ENCODE data around the gene GLI1.

The GLI1 gene

DNA sequence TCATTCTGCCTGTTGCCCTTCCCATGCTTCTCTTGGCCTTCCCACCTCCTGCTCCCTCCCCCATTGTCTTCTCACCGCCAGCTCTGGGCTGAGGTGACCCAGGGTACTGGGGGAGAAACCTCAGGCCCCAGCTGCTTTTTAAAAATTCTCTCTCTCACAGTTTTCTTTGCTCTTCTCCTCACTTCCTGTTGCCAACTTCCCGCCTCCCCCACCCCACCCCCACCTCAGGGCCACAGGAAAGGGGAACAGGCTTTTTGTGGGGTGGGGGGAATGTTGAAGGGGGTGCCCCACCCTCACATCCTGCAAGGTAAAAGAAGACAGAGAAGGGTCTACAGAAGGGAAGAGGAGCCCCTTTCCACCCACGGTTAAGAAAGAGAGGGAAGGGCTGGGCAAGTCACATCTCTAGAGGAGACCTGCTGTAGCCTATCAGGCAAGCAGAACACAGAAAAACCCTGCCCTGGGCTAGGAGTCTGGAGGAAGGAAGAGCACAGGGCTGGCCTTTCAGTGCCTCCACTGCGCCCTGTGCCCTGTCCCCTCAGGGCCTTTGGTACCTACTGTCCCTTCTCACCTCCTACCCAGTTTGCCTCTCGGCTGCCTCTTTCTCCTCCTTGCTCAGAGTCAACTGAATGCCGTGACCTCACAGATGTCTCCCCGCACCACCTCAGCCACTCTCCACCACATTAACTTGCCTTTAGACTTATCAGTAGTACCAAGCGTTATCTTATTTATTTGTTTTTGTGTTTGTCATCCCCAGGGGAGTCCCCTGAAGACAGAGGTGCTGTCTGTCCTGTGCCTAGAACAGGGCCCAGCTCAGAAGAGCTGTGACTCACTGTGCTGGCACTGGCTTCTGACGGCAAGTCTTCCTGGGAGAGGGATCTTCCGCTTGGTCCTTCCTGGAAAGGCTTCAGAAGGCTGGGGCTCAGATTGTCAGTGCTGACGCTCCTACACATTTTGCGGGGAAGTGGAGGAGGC is 18.4 kb downstream of the GLI1 start:
- no peaks in the 10 kb centered on the region for H3K9me3 Mint-ChIP-seq
- H3K27ac Mint-ChIP-seq: no peak overlapping the region
- H3K4me3 Mint-ChIP-seq: peak overlapping the region; percentile 28
- no peaks in the 10 kb centered on the region for H3K36me3 Mint-ChIP-seq (ENCODE audit: low read depth)
- DNase-seq: no peak
- TF ChIP-seq, protein P1, sequence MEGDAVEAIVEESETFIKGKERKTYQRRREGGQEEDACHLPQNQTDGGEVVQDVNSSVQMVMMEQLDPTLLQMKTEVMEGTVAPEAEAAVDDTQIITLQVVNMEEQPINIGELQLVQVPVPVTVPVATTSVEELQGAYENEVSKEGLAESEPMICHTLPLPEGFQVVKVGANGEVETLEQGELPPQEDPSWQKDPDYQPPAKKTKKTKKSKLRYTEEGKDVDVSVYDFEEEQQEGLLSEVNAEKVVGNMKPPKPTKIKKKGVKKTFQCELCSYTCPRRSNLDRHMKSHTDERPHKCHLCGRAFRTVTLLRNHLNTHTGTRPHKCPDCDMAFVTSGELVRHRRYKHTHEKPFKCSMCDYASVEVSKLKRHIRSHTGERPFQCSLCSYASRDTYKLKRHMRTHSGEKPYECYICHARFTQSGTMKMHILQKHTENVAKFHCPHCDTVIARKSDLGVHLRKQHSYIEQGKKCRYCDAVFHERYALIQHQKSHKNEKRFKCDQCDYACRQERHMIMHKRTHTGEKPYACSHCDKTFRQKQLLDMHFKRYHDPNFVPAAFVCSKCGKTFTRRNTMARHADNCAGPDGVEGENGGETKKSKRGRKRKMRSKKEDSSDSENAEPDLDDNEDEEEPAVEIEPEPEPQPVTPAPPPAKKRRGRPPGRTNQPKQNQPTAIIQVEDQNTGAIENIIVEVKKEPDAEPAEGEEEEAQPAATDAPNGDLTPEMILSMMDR (IDR thresholded peaks at IDR 0.05): no peak
- peaks cover 99% of the 10 kb centered on the region for H3K27me3 Mint-ChIP-seq (ENCODE audit: low read depth, poor library complexity)
- H3K4me1 Mint-ChIP-seq: peaks cover 46% of the 10 kb centered on the region

DNA sequence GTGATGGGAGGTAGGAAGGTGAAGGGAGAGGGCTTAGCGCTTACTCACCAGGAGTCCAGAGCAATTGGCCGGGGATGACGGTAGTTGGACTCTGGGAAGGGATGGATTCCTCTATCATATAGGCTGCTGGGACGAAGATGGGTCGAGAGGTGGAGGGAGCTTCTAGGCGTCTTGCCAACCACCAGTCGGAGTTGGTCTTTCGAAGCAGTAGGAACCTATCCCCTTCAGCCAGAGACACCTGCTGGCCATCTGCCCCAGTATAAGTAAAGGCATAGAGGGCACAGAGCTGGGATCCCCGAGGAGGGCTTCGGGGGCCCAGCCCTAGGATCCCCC is 19.4 kb downstream of the GLI1 start:
- H3K9me3 Mint-ChIP-seq: no peaks in the 10 kb centered on the region
- TF ChIP-seq, protein P1 (IDR thresholded peaks at IDR 0.05): no peak
- no peak overlapping the region for H3K27ac Mint-ChIP-seq
- no peak for DNase-seq
- H3K27me3 Mint-ChIP-seq (ENCODE audit: low read depth, poor library complexity): peaks cover 96% of the 10 kb centered on the region
- H3K36me3 Mint-ChIP-seq (ENCODE audit: low read depth): no peaks in the 10 kb centered on the region
- H3K4me1 Mint-ChIP-seq: peaks cover 46% of the 10 kb centered on the region
- no peak overlapping the region for H3K4me3 Mint-ChIP-seq

DNA sequence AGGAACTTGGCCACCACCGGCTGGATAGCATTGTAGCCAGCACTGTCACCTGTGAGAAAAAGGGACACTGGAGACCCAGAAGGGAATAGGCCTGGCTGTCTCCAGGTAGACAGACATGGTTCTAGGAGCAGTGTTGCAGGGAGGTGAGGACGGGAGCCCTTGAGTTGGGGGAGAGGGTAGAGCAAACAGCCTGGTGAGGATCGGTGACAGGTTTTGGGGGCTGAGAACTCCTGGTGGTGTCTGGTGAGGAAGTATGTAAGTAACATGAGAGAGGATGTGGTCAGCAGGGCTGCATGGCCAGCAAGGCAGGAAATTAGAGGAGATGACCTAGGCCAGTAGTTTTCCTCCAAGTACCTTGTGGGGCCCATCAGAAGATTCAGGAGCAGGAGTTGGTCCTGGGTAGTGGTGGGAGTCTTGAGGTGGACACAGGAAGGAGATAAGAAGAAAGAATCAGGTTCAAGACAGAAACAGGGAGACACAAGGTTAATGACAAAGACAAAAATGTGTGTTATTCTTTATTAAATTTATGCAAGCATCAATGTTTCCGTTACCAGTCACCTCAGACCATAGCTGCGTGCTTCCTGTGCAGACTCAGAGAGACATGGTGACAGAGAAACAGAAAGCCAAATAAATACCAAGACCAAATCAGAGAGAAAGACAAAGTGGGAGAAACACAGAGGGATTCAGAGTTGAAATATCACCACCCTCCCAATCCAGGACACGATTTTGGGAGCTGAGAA is 20.0 kb downstream of the GLI1 start, which contains the start of gene ARHGAP9:
TSS of gene ARHGAP9 (minus strand) at position 491 of the 740 bp plus-strand sequence. CDS start at position 31, 460 bp downstream.
- H3K4me1 Mint-ChIP-seq: peaks cover 46% of the 10 kb centered on the region
- H3K27ac Mint-ChIP-seq: no peak within 1 kb of the TSS
- no peaks in the 10 kb centered on the region for H3K9me3 Mint-ChIP-seq
- H3K36me3 Mint-ChIP-seq (ENCODE audit: low read depth): no peaks in the 10 kb centered on the region
- TF ChIP-seq, protein P1 (IDR thresholded peaks at IDR 0.05): no peak
- no peak for DNase-seq
- H3K4me3 Mint-ChIP-seq: no peak within 1 kb of the TSS
- H3K27me3 Mint-ChIP-seq (ENCODE audit: low read depth, poor library complexity): peaks cover 91% of the 10 kb centered on the region

DNA sequence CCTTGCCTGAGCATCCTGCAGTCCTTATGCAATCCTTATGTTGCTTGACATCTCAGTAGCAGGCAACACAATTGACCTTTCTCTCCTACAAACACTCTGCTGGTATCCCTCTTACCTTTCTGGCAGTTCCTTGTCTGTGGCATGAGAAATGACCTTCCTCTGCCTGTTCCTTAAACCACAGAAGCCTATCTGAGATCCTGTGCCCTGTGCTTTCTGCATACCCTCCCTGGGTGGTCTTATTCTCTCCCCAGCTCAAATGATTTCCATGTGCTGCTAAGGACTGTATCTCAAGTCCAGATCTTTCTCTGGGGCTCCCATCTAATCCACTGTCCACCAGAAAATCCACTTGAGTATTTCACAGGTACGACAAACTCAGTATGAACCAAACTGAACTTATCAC is 22.1 kb downstream of the GLI1 start:
- Mint-ChIP-seq H3K4me3 (no peak overlapping the region), H3K36me3 (ENCODE audit: low read depth) (no peaks in the 10 kb centered on the region), H3K4me1 (peaks cover 30% of the 10 kb centered on the region), H3K27ac (no peak overlapping the region), H3K9me3 (no peaks in the 10 kb centered on the region), H3K27me3 (ENCODE audit: low read depth, poor library complexity) (peaks cover 70% of the 10 kb centered on the region)
- no peak for DNase-seq
- TF ChIP-seq, protein P1 (IDR thresholded peaks at IDR 0.05): no peak

DNA sequence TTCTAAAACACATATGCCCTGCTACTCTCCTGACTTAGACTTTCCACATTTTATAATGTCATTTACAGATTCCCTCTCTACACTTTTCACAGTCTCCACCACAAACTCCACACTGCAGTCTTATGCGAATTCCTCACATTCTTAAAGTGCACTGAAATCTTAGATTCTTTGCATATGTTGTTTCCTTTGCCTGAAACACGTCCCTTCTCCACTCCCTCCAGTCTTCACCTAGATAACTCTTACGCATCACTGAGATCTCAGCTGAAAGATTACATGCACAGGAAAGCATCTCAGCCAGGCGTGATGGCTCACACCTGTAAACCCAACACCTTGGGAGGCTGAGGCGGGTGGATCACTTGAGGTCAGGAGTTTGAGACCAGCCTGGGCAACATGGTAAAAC is 23.9 kb downstream of the GLI1 start:
- TF ChIP-seq, protein P1 (IDR thresholded peaks at IDR 0.05): no peak
- no peaks in the 10 kb centered on the region for H3K36me3 Mint-ChIP-seq (ENCODE audit: low read depth)
- no peaks in the 10 kb centered on the region for H3K9me3 Mint-ChIP-seq
- no peak overlapping the region for H3K27ac Mint-ChIP-seq
- no peak for DNase-seq
- H3K4me1 Mint-ChIP-seq: peaks cover 12% of the 10 kb centered on the region
- H3K27me3 Mint-ChIP-seq (ENCODE audit: low read depth, poor library complexity): peaks cover 52% of the 10 kb centered on the region
- no peak overlapping the region for H3K4me3 Mint-ChIP-seq
